RCC 7860 (cell line): Measurements from ENCODE around the gene NKX2-4.

Experiments
- DNase-seq: peaks from one replicate; pipeline ENCODE4 v3.0.0-alpha.2; 2015; ENCODE audit warnings: low spot score
- FAIRE-seq: peaks from 2 replicates; lab custom pipeline; 2012; peaks lifted over from hg19 to GRCh38; lab: Jason Lieb, UNC

NKX2-4 gene

GRCh38 chr20:21395051-21395665 lies 2.2 kb downstream of the NKX2-4 start:
- FAIRE-seq (no peak), DNase-seq (no peak)

GRCh38 chr20:21394551-21394950 lies 2.8 kb downstream of the NKX2-4 start:
- DNase-seq (no peak), FAIRE-seq (no peak)

GRCh38 chr20:21393816-21394519 lies 3.4 kb downstream of the NKX2-4 start:
- DNase-seq, result no peak
- FAIRE-seq, result no peak

GRCh38 chr20:21393166-21393565 lies 4.2 kb downstream of the NKX2-4 start:
- no peak for DNase-seq
- FAIRE-seq, result no peak

GRCh38 chr20:21391972-21392352 lies 5.4 kb downstream of the NKX2-4 start:
- no peak for FAIRE-seq
- no peak for DNase-seq

GRCh38 chr20:21391185-21391971 lies 5.9 kb downstream of the NKX2-4 start:
- FAIRE-seq, result no peak

GRCh38 chr20:21390768-21391167 lies 6.6 kb downstream of the NKX2-4 start:
- no peak for DNase-seq
- no peak for FAIRE-seq

More at GRCh38 chr20:21391185-21391971, 5.9 kb downstream of the NKX2-4 start:
- no peak for DNase-seq

- DNase-seq (no peak), FAIRE-seq (no peak)
Measured at GRCh38 chr20:21389368-21389767, 8.0 kb downstream of the NKX2-4 start.

- FAIRE-seq, result no peak
Measured at GRCh38 chr20:21388566-21388965, 8.8 kb downstream of the NKX2-4 start.

GRCh38 chr20:21387528-21387927 lies 9.8 kb downstream of the NKX2-4 start:
- DNase-seq, result no peak
- FAIRE-seq, result no peak

More at GRCh38 chr20:21388566-21388965, 8.8 kb downstream of the NKX2-4 start:
- DNase-seq, result no peak

GRCh38 chr20:21386111-21386510 lies 11.2 kb downstream of the NKX2-4 start:
- DNase-seq (no peak), FAIRE-seq (no peak)

GRCh38 chr20:21384308-21384892 lies 12.9 kb downstream of the NKX2-4 start:
- DNase-seq (no peak), FAIRE-seq (no peak)

- DNase-seq, result no peak
- no peak for FAIRE-seq
Measured at GRCh38 chr20:21381619-21382018, 15.7 kb downstream of the NKX2-4 start.

- no peak for FAIRE-seq
- no peak for DNase-seq
Measured at GRCh38 chr20:21380711-21381110, 16.6 kb downstream of the NKX2-4 start.

- FAIRE-seq (no peak), DNase-seq (no peak)
Measured at GRCh38 chr20:21378259-21378658, 19.1 kb downstream of the NKX2-4 start.

- FAIRE-seq (no peak), DNase-seq (no peak)
Measured at GRCh38 chr20:21377701-21378100, 19.6 kb downstream of the NKX2-4 start.

GRCh38 chr20:21376626-21377025 lies 20.7 kb downstream of the NKX2-4 start:
- FAIRE-seq (no peak), DNase-seq (no peak)

GRCh38 chr20:21373436-21373835 lies 23.9 kb downstream of the NKX2-4 start:
- DNase-seq (no peak), FAIRE-seq (no peak)

- no peak for FAIRE-seq
- DNase-seq, result no peak
Measured at GRCh38 chr20:21372016-21372415, 25.3 kb downstream of the NKX2-4 start.

GRCh38 chr20:21371193-21371592 lies 26.1 kb downstream of the NKX2-4 start:
- FAIRE-seq, result no peak
- no peak for DNase-seq

- FAIRE-seq (no peak), DNase-seq (no peak)
Measured at GRCh38 chr20:21368791-21369190, 28.5 kb downstream of the NKX2-4 start.
